Smooth muscle cell (in vitro differentiated cells): ENCODE measurements around the gene REL. TPM values are rescaled to one million over a fixed set of nuclear protein-coding genes. Genes with fewer than 3 reads are reported as not detected.

Experiments used
- DNase-seq: peaks from one replicate; lab custom pipeline; 2025; ENCODE audit not compliant: unreplicated experiment; lab: John Stamatoyannopoulos, UW
- H2AFZ ChIP-seq: fragments of 200-600 bp; sonication (generic); 2 replicates; pipeline ENCODE4 v1.6.0; 2016; ENCODE audit warnings: antibody characterized with exemption, low read depth, mild to moderate bottlenecking
- H3F3A ChIP-seq: fragments of 200-600 bp; sonication (generic); 2 replicates; pipeline ENCODE4 v1.6.0; 2017; ENCODE audit warnings: antibody characterized with exemption, low read depth
- H3K27ac ChIP-seq: fragments of 200-600 bp; sonication (generic); 2 replicates; pipeline ENCODE4 v1.5.1; 2016; ENCODE audit warnings: low read depth, mild to moderate bottlenecking
- H3K27me3 ChIP-seq: fragments of 200-600 bp; sonication (generic); 2 replicates; pipeline ENCODE4 v1.6.1; 2016; ENCODE audit warnings: low read depth, mild to moderate bottlenecking
- H3K36me3 ChIP-seq: fragments of 200-600 bp; sonication (generic); 2 replicates; pipeline ENCODE4 v1.5.1; 2016; ENCODE audit warnings: low read depth
- H3K4me1 ChIP-seq: fragments of 200-600 bp; sonication (generic); 2 replicates; pipeline ENCODE4 v1.5.1; 2016; ENCODE audit warnings: low read depth
- H3K4me2 ChIP-seq: fragments of 200-600 bp; sonication (generic); 2 replicates; pipeline ENCODE4 v1.6.0; 2016; ENCODE audit warnings: mild to moderate bottlenecking
- H3K4me3 ChIP-seq: fragments of 200-600 bp; sonication (generic); 2 replicates; pipeline ENCODE4 v1.5.1; 2016; ENCODE audit warnings: mild to moderate bottlenecking
- H3K79me2 ChIP-seq: fragments of 200-600 bp; sonication (generic); 2 replicates; pipeline ENCODE4 v1.6.0; 2016; ENCODE audit warnings: low read depth, mild to moderate bottlenecking
- H3K9ac ChIP-seq: fragments of 200-600 bp; sonication (generic); 2 replicates; pipeline ENCODE4 v1.6.0; 2016; ENCODE audit warnings: low read depth
- H3K9me3 ChIP-seq: fragments of 200-600 bp; sonication (generic); replicated peaks from 2 replicates; pipeline ENCODE4 v1.5.1; 2016; ENCODE audit warnings: low read depth
- H4K20me1 ChIP-seq: fragments of 200-600 bp; sonication (generic); 2 replicates; pipeline ENCODE4 v1.6.0; 2016; ENCODE audit warnings: low read depth
- WGBS: methylation state at CpG from one replicate; pipeline ENCODE4 v1.1.7; 2016; ENCODE audit warnings: low lambda C conversion rate; 5-methylcytosine and 5-hydroxymethylcytosine counted together
- polyA plus RNA-seq: library from polyadenylated mRNA; unstranded; fragments of >200 nt; fragmentation: Nextera tagmentation; extraction: Ambion mirVana; gene quantifications from 2 replicates; pipeline ENCODE4 v1.2.1, GENCODE V29; 2016
- total RNA-seq: library from RNA; depleted of rRNA; stranded (reverse); fragments of >200 nt; gene quantifications from 2 replicates; pipeline ENCODE4 v1.2.3, GENCODE V29; 2014
- TF ChIP-seq, protein P1 (sequence below): fragments of 200-600 bp; sonication (generic); IDR thresholded peaks from 2 replicates; pipeline ENCODE4 v1.5.1; 2017; ENCODE audit warnings: borderline replicate concordance, mild to moderate bottlenecking, antibody characterized with exemption; ENCODE audit not compliant: insufficient read depth, poor library complexity, severe bottlenecking

The REL gene
- total and polyA plus RNA-seq, 2 experiments from 2014 or later = 2.3 to 15.3 TPM

DNA sequence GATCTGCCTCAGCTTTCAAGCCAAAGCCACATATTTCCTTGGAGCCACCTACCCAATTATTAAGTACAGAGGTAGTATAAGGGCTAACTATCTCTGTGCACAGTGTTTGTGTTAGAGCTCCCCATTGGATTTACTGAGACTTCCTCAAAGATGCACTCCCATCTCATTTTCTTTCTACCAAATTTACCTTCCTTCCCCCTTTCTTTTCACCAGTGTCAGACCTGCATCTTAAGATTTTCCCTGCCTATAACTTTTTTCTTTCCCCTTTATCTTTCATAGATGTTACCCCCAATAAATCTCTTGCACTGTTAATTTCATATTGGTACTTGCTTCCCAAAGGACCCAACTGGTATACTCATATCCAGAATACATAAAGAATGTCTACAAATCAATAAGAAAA, 5.9 kb upstream of the REL start:
- H3K4me3 ChIP-seq = no peak overlapping the region
- no peaks in the 10 kb centered on the region for H3F3A ChIP-seq
- no peaks in the 10 kb centered on the region for H3K9me3 ChIP-seq
- DNase-seq = no peak
- H3K27me3 ChIP-seq = no peaks in the 10 kb centered on the region
- no peaks in the 10 kb centered on the region for H4K20me1 ChIP-seq
- no peaks in the 10 kb centered on the region for H3K36me3 ChIP-seq
- H3K27ac ChIP-seq = no peak overlapping the region
- H3K4me1 ChIP-seq = no peaks in the 10 kb centered on the region
- TF ChIP-seq, protein P1, sequence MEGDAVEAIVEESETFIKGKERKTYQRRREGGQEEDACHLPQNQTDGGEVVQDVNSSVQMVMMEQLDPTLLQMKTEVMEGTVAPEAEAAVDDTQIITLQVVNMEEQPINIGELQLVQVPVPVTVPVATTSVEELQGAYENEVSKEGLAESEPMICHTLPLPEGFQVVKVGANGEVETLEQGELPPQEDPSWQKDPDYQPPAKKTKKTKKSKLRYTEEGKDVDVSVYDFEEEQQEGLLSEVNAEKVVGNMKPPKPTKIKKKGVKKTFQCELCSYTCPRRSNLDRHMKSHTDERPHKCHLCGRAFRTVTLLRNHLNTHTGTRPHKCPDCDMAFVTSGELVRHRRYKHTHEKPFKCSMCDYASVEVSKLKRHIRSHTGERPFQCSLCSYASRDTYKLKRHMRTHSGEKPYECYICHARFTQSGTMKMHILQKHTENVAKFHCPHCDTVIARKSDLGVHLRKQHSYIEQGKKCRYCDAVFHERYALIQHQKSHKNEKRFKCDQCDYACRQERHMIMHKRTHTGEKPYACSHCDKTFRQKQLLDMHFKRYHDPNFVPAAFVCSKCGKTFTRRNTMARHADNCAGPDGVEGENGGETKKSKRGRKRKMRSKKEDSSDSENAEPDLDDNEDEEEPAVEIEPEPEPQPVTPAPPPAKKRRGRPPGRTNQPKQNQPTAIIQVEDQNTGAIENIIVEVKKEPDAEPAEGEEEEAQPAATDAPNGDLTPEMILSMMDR = no peak
- H3K9ac ChIP-seq = no peak overlapping the region
- no peak overlapping the region for H2AFZ ChIP-seq
- no peaks in the 10 kb centered on the region for H3K79me2 ChIP-seq
- H3K4me2 ChIP-seq = no peak overlapping the region

DNA sequence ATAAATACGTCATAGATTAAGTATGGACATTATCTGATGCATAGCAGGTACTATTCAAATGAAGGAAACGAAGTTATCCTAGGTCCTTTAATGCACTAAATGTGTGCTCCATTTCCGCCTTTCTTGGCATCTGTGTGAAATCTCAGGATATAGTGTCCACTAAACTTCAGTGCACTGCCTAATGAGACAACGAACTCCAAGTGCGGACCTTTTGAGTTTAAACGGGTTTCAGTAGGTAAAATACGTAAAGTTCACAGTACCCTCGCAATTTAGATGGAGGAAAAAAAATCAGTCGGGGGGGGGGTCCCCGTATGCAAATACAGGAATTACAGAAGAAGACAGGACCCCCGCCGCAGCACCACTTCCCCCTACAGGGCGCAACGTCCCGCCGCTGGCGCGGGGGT, 729 bp upstream of the REL start:
- 6% methylated on average over 18 of the region's 18 CpGs for WGBS
- Histone ChIP-seq H3K36me3 (no peaks in the 10 kb centered on the region), H3K4me1 (peaks cover 17% of the 10 kb centered on the region), H4K20me1 (peaks cover 17% of the 10 kb centered on the region), H3K9ac (peak overlapping the region; percentile 99), H3F3A (no peaks in the 10 kb centered on the region), H3K4me3 (peak overlapping the region; percentile 76), H2AFZ (peak overlapping the region; percentile 87), H3K27ac (peak overlapping the region; percentile 99), H3K4me2 (peak overlapping the region; percentile 93), H3K79me2 (peaks cover 31% of the 10 kb centered on the region), H3K27me3 (no peaks in the 10 kb centered on the region), H3K9me3 (no peaks in the 10 kb centered on the region)
- no peak for DNase-seq
- TF ChIP-seq, protein P1 = no peak

DNA sequence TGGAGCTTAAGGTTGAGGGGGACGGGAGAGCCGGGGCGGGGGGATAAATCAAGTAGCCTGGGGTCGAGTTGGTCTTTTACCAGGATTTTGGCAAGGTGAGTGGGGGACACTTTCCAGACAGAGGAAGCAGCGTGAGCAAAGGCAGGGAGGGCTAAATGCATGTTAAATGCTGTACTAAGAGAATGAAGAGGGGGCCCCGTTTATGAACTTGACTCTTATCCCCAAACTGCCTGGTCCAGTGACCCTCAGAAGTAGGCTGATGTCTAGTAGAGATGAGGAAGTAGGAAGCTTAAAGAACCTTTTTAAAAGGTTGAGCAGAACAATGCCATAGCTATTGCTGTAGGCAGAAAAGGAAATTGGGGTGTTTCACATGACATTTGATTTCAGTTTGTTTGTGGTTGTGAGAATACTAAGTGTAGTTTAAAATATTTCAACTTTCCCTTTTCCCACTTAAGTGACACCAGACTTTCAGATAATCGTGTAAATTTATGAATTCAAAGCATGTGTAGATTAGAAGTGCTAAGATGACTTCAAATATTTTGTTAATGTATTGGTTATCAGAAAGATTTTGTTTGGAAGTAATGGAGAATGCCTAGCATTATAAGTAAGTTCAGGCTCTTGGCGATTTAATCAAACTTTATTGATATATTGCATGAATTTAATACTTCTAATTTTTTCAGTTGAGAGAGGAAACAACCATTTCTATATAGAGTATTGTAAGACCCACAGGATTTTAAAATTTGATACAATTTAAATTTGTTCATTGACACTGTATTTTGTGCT, 1.8 kb downstream of the REL start:
- peaks cover 51% of the 10 kb centered on the region for H3K79me2 ChIP-seq
- H4K20me1 ChIP-seq = peaks cover 37% of the 10 kb centered on the region
- H3K9ac ChIP-seq = peak overlapping the region; percentile 99
- peak overlapping the region; percentile 99 for H3K27ac ChIP-seq
- peaks cover 17% of the 10 kb centered on the region for H3K4me1 ChIP-seq
- H3K9me3 ChIP-seq = no peaks in the 10 kb centered on the region
- peak overlapping the region; percentile 84 for H3K4me2 ChIP-seq
- no peak overlapping the region for H2AFZ ChIP-seq
- H3K4me3 ChIP-seq = peak overlapping the region; percentile 76
- H3K36me3 ChIP-seq = no peaks in the 10 kb centered on the region
- no peaks in the 10 kb centered on the region for H3K27me3 ChIP-seq
- WGBS = 29% methylated on average over 8 of the region's 8 CpGs
- H3F3A ChIP-seq = no peaks in the 10 kb centered on the region
- no peak for DNase-seq
- TF ChIP-seq, protein P1 = no peak

DNA sequence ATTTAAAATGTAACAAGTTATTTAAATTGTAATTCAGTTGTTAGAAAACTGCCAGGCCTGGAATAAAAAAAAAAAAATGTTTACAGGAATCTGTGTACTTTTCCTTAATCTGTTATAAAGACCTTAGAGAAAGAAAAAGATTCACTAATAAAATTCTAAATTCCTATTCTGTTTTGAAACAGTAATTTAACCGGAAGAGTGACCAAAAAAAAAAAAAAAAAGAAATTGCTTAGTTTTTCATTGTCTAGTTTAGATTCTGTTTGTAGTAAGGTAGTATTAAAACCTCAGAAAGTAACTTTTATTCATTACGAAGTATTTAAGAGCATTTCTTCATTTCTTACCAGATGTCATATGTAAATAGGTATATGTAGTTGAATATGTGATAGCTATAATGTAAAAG, 2.5 kb downstream of the REL start:
- 83% methylated on average over 2 of the region's 2 CpGs for WGBS
- H3K4me3 ChIP-seq = peak overlapping the region; percentile 76
- no peak overlapping the region for H3K27ac ChIP-seq

More for the DNA sequence above, 2.5 kb downstream of the REL start:
- H4K20me1 ChIP-seq = peaks cover 42% of the 10 kb centered on the region
- peaks cover 51% of the 10 kb centered on the region for H3K79me2 ChIP-seq
- TF ChIP-seq, protein P1 = no peak
- H3K27me3 ChIP-seq = no peaks in the 10 kb centered on the region
- no peaks in the 10 kb centered on the region for H3F3A ChIP-seq
- peaks cover 17% of the 10 kb centered on the region for H3K4me1 ChIP-seq
- H3K4me2 ChIP-seq = peak overlapping the region; percentile 84
- no peak for DNase-seq
- peak overlapping the region; percentile 99 for H3K9ac ChIP-seq
- H3K36me3 ChIP-seq = no peaks in the 10 kb centered on the region
- H2AFZ ChIP-seq = no peak overlapping the region
- no peaks in the 10 kb centered on the region for H3K9me3 ChIP-seq
